ENCODE measurements around the gene R3HDM2.

GRCh38 chr12:57343703-57344378, 87.0 kb downstream of the R3HDM2 start:
- TF ChIP-seq, protein P1, sequence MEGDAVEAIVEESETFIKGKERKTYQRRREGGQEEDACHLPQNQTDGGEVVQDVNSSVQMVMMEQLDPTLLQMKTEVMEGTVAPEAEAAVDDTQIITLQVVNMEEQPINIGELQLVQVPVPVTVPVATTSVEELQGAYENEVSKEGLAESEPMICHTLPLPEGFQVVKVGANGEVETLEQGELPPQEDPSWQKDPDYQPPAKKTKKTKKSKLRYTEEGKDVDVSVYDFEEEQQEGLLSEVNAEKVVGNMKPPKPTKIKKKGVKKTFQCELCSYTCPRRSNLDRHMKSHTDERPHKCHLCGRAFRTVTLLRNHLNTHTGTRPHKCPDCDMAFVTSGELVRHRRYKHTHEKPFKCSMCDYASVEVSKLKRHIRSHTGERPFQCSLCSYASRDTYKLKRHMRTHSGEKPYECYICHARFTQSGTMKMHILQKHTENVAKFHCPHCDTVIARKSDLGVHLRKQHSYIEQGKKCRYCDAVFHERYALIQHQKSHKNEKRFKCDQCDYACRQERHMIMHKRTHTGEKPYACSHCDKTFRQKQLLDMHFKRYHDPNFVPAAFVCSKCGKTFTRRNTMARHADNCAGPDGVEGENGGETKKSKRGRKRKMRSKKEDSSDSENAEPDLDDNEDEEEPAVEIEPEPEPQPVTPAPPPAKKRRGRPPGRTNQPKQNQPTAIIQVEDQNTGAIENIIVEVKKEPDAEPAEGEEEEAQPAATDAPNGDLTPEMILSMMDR (conservative IDR thresholded peaks at IDR 0.05; ENCODE audit: low read length), result no peak
- TF ChIP-seq EZH2phosphoT487 (IDR thresholded peaks at IDR 0.05; ENCODE audit: borderline replicate concordance), result no peak
